ENCODE results near the gene DOCK10. TPM values are rescaled to one million over a fixed set of nuclear protein-coding genes. Genes with fewer than 3 reads are reported as not detected.

Gene DOCK10
- total RNA-seq, 1 experiment from 2014 or later: 2.9 TPM

- TF ChIP-seq, protein P1, sequence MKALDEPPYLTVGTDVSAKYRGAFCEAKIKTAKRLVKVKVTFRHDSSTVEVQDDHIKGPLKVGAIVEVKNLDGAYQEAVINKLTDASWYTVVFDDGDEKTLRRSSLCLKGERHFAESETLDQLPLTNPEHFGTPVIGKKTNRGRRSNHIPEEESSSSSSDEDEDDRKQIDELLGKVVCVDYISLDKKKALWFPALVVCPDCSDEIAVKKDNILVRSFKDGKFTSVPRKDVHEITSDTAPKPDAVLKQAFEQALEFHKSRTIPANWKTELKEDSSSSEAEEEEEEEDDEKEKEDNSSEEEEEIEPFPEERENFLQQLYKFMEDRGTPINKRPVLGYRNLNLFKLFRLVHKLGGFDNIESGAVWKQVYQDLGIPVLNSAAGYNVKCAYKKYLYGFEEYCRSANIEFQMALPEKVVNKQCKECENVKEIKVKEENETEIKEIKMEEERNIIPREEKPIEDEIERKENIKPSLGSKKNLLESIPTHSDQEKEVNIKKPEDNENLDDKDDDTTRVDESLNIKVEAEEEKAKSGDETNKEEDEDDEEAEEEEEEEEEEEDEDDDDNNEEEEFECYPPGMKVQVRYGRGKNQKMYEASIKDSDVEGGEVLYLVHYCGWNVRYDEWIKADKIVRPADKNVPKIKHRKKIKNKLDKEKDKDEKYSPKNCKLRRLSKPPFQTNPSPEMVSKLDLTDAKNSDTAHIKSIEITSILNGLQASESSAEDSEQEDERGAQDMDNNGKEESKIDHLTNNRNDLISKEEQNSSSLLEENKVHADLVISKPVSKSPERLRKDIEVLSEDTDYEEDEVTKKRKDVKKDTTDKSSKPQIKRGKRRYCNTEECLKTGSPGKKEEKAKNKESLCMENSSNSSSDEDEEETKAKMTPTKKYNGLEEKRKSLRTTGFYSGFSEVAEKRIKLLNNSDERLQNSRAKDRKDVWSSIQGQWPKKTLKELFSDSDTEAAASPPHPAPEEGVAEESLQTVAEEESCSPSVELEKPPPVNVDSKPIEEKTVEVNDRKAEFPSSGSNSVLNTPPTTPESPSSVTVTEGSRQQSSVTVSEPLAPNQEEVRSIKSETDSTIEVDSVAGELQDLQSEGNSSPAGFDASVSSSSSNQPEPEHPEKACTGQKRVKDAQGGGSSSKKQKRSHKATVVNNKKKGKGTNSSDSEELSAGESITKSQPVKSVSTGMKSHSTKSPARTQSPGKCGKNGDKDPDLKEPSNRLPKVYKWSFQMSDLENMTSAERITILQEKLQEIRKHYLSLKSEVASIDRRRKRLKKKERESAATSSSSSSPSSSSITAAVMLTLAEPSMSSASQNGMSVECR (CRISPR knock-in tag; IDR thresholded peaks at IDR 0.05; ENCODE audit: borderline replicate concordance): no peak
- TF ChIP-seq GTF2I (CRISPR knock-in tag; conservative IDR thresholded peaks at IDR 0.05): no peak
Observed at GRCh38 chr2:225006730-225007129, 35.5 kb downstream of the DOCK10 start (continued).

GRCh38 chr2:225004597-225004996 lies 37.7 kb downstream of the DOCK10 start:
- H3K27ac Mint-ChIP-seq: no peak overlapping the region
- ATAC-seq (no peak), DNase-seq (ENCODE audit: low spot score) (no peak)
- H3K4me1 Mint-ChIP-seq: peaks cover 22% of the 10 kb centered on the region
- H3K27me3 Mint-ChIP-seq (ENCODE audit: low read depth): no peaks in the 10 kb centered on the region
- no peaks in the 10 kb centered on the region for H3K9me3 Mint-ChIP-seq
- ChIA-PET POLR2A (interaction anchor here (0.8 kb wide), 1 partner anchor 11 kb away, joined by 4 read pairs; no protein-coding TSS in a partner anchor), CTCF (interaction anchor here (1.3 kb wide), 1 partner anchor 155 kb away, joined by 5 read pairs; no protein-coding TSS in a partner anchor)
- H3K36me3 Mint-ChIP-seq: no peaks in the 10 kb centered on the region
- no peak for TF ChIP-seq ZNF121 (CRISPR knock-in tag; IDR thresholded peaks at IDR 0.05)
- no peak overlapping the region for H3K4me3 Mint-ChIP-seq

- no peaks in the 10 kb centered on the region for H3K9me3 Mint-ChIP-seq
- no peaks in the 10 kb centered on the region for H3K36me3 Mint-ChIP-seq
- no peak overlapping the region for H3K4me3 Mint-ChIP-seq
- ATAC-seq (no peak), DNase-seq (ENCODE audit: low spot score) (no peak)
- no peaks in the 10 kb centered on the region for H3K27me3 Mint-ChIP-seq (ENCODE audit: low read depth)
- H3K4me1 Mint-ChIP-seq: peaks cover 13% of the 10 kb centered on the region
- POLR2A ChIA-PET: interaction anchor here (0.8 kb wide), 1 partner anchor 487 kb away, joined by 3 read pairs; no protein-coding TSS in a partner anchor
- H3K27ac Mint-ChIP-seq: no peak overlapping the region
- CTCF ChIA-PET: interaction anchor here (0.6 to 0.7 kb wide), 2 partner anchors 20 to 663 kb away, joined by 3 read pairs; no protein-coding TSS in a partner anchor
- TF ChIP-seq ZNF121 (CRISPR knock-in tag; IDR thresholded peaks at IDR 0.05) (no peak), USF2 (CRISPR knock-in tag; IDR thresholded peaks at IDR 0.05) (no peak), ZNF219 (CRISPR knock-in tag; IDR thresholded peaks at IDR 0.05; ENCODE audit: borderline replicate concordance) (no peak), ZNF317 (CRISPR knock-in tag; IDR thresholded peaks at IDR 0.05; ENCODE audit: borderline replicate concordance, low read depth) (no peak), ZNF232 (CRISPR knock-in tag; IDR thresholded peaks at IDR 0.05) (no peak), FOXK1 (CRISPR knock-in tag; IDR thresholded peaks at IDR 0.05) (no peak), AR (CRISPR knock-in tag; IDR thresholded peaks at IDR 0.05) (no peak), IRF2 (CRISPR knock-in tag; IDR thresholded peaks at IDR 0.05; ENCODE audit: borderline replicate concordance, low read depth) (no peak), MXD4 (CRISPR knock-in tag; IDR thresholded peaks at IDR 0.05; ENCODE audit: borderline replicate concordance) (no peak), SMAD4 (CRISPR knock-in tag; IDR thresholded peaks at IDR 0.05) (no peak), NFATC4 (CRISPR knock-in tag; IDR thresholded peaks at IDR 0.05) (no peak), ZBTB21 (CRISPR knock-in tag; IDR thresholded peaks at IDR 0.05; ENCODE audit: borderline replicate concordance) (no peak), TEAD1 (CRISPR knock-in tag; IDR thresholded peaks at IDR 0.05) (no peak), CDX4 (CRISPR knock-in tag; IDR thresholded peaks at IDR 0.05; ENCODE audit: borderline replicate concordance) (no peak), SOX15 (CRISPR knock-in tag; IDR thresholded peaks at IDR 0.05) (no peak), GTF2I (CRISPR knock-in tag; conservative IDR thresholded peaks at IDR 0.05) (no peak)
- TF ChIP-seq, protein P2, sequence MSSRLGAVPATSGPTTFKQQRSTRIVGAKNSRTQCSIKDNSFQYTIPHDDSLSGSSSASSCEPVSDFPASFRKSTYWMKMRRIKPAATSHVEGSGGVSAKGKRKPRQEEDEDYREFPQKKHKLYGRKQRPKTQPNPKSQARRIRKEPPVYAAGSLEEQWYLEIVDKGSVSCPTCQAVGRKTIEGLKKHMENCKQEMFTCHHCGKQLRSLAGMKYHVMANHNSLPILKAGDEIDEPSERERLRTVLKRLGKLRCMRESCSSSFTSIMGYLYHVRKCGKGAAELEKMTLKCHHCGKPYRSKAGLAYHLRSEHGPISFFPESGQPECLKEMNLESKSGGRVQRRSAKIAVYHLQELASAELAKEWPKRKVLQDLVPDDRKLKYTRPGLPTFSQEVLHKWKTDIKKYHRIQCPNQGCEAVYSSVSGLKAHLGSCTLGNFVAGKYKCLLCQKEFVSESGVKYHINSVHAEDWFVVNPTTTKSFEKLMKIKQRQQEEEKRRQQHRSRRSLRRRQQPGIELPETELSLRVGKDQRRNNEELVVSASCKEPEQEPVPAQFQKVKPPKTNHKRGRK (CRISPR knock-in tag; IDR thresholded peaks at IDR 0.05; ENCODE audit: borderline replicate concordance): no peak
- TF ChIP-seq, protein P3, sequence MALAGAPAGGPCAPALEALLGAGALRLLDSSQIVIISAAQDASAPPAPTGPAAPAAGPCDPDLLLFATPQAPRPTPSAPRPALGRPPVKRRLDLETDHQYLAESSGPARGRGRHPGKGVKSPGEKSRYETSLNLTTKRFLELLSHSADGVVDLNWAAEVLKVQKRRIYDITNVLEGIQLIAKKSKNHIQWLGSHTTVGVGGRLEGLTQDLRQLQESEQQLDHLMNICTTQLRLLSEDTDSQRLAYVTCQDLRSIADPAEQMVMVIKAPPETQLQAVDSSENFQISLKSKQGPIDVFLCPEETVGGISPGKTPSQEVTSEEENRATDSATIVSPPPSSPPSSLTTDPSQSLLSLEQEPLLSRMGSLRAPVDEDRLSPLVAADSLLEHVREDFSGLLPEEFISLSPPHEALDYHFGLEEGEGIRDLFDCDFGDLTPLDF (CRISPR knock-in tag; IDR thresholded peaks at IDR 0.05): no peak
Observed at GRCh38 chr2:225002656-225003045, 39.6 kb downstream of the DOCK10 start.
